Posterior cingulate gyrus (tissue), 11 donors: ENCODE data around the gene ZNF497.
"Not testable (repeated sequence)": the region's sequence is repeated elsewhere in the genome, so short reads cannot be mapped to it uniquely, and the experiment has no call there.

Source experiments
- DNase-seq, 10 donors: peaks; one replicate each; pipeline versions ENCODE4 v3.0.0 to v3.0.0-alpha.2; 2020 to 2021; ENCODE audit warnings: mixed read lengths in 3 of 10
- intact Hi-C: fragments of 100-400 bp; cut with DNase I; formaldehyde crosslinking; loops from one replicate; pipeline ENCODE4 v1.15.1; 2023

Gene ZNF497

GRCh38 chr19:58395220-58395978 is 32.8 kb upstream of the ZNF497 start, which contains the start of gene RNF225:
Gene RNF225, plus strand, starts transcription at chr19:58395656. Its CDS starts 434 bp downstream, at chr19:58396090.
- peak in 3 of 10 donors; percentile 69 to 70 (median 70) for DNase-seq
- intact Hi-C loops = no loop called here

- DNase-seq = peak in 2 of 10 donors; percentile 51 to 56
- intact Hi-C loops = no loop called here
Measured at GRCh38 chr19:58394821-58395219, 32.3 kb upstream of the ZNF497 start.

DNA sequence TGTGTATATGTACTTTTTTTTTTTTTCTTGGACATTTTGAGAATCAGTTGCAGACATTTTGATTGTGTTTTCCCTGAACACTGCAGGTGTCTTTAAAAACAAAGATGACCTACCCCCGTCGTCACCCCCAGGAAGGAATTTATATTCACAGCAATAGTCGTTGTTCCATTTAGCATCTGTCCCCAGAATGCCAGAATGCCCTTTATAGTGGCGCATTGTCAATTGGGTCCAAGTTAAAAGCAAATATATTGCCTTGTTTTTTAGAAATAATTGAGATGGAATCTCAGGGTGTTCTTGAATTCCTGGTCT is 31.1 kb upstream of the ZNF497 start:
- DNase-seq = no peak
- intact Hi-C loops = no loop called here

DNA sequence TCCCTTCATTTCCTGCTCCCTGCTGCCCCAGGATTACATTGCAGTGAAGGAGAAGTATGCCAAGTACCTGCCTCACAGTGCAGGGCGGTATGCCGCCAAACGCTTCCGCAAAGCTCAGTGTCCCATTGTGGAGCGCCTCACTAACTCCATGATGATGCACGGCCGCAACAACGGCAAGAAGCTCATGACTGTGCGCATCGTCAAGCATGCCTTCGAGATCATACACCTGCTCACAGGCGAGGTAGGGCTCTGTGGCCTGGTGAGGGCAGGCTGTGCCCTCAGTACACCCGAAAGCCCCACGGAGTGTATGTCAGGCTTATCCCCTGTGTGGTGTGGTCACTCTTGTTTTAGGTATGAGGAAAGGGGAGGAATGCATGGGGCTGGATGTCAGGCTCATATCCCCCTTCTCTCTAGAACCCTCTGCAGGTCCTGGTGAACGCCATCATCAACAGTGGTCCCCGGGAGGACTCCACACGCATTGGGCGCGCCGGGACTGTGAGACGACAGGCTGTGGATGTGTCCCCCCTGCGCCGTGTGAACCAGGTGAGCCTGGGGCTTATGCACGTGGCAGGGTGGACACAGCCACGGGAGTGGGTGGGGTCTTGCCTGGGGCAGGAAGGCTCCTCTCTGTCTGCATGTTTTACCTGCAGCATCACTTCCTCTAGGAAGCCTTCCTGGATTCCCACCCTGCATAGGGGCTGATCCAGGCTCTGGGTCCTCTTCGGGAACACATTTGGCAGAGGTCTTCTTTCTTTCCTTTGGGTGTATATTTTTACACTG is 30.6 kb upstream of the ZNF497 start:
- intact Hi-C loops = no loop called here
- peak in 3 of 10 donors; percentile 40 to 73 (median 40) for DNase-seq

DNA sequence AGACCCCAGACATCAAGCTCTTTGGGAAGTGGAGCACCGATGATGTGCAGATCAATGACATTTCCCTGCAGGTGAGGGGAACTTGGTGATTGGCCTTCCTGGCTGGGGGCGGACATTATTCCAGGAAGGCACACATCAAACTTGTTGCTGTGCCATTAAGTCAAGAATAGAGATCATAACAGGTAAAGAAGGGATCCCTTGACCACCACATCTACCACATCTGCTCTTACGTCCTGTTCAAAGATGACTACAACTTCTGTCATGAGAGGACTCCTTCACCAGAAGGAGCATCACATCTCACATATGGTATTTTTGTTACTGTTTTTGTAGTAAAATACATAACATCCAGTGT is 25.6 kb upstream of the ZNF497 start:
- intact Hi-C loops = no loop called here
- peak in 1 of 10 donors; percentile 42 for DNase-seq

DNA sequence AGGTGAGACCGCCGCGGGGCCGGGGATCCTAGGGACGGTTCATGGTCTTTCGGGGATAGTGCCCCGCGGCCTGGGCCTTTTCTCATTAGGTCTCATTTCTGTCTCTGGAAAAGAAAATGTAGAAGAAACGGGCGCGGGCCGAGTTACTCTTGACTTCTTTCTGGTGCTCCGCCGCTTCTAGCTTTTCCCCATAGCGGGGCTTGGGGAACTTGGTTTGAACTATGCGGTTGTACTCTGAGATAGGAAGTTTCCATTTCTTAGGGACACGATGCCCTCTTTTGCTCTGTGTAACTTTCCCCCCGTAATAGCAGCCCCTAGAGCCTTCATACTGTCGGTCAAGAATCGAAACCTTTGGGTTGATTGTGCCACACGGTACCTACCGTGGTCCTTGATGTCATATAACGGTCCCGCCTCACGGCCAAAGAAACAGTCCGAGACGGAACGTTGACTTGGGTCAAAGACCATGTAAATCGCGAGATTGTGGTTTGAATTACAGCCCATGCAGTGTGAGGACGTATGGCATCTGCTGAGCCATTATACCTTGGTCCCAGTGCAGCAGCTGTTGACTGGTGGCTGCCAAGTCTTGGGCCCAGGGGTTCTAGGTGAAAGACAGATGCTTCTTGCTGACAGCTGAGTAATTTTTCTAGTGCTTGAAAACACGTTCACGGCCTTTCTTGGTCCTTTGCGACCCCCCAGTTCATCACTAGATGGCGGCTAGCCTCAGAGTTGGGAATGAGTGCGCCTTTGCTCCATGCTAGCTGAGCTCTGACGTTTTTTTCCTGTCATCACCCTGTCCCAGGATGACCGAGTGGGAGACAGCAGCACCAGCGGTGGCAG is 25.0 kb upstream of the ZNF497 start:
- peak in 2 of 10 donors; percentile 28 to 62 for DNase-seq
- intact Hi-C loops = no loop called here

GRCh38 chr19:58386576-58387337 is 24.2 kb upstream of the ZNF497 start, which contains the start of gene RPS5:
Gene RPS5, plus strand, starts transcription at chr19:58387269. Its CDS starts 869 bp downstream, at chr19:58388138.
- intact Hi-C loops = no loop called here
- DNase-seq = peak; percentile 94 to 99 (median 96)

DNA sequence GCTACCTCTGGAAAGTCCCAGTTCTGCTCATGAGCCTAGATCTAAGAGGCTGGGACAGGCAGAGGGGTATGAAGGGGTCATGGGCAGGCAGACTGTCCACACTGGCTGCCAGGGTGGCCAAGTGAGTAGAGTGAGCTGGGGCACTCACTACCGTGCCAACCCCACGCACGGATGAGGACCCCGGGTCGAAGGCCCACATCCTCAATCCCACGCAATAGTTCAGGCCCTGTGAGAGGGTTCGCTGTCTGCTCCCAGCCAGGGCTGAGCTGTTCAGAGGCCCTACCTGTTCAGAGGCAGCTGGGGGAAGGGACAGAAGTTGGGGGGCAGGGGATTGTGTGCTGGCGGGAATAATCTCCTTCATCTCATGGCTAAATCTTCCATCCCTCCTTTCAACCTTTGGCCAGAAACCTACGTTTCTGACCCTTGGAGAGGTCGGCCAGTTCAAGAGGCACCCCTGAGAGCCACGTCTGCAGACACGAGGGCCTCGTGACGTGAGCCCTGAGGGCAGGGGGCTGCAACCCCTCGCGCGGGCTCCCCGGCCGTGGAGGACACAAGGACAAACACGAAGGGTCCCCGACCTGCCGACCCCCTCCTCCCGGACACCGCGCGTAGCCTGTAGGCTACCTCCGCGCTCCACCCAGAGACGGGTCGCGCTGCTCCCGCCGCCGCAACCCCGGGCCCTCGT is 23.5 kb upstream of the ZNF497 start:
- intact Hi-C loops = no loop called here
- DNase-seq = peak in 2 of 10 donors; percentile 59 to 83

GRCh38 chr19:58385313-58385890 is 22.9 kb upstream of the ZNF497 start:
- peak in 3 of 10 donors; percentile 56 to 72 (median 70) for DNase-seq
- intact Hi-C loops = no loop called here

DNA sequence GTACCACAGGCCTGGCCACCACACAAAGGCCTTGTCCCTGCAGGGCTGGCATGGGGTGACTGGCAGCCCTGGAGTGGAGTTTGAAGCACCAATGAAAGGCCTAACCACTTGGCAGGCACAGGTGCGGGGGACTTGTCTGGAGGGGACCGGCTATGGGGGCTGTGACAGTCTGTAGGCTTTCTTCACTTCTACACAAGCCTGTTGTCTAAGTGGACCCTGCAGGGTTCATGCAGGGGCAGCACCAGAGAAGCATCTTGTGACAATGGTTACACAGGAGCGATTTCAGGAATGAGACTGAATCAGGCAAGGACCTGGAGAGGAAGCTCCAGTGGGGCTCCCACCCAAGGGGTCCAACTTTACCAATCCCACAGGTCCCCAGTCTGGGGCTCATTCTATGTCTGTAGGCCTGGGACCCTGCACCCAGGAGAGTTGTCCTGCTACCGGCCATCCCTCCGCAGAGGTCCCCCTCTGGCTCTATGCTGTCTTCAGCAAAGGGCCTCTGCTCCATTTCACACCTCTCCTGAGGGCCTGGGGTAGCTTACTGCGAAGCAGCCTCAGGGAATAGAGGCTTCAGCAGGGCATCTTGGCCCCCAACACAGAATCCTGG is 20.5 kb upstream of the ZNF497 start:
- intact Hi-C loops = no loop called here
- peak in 1 of 10 donors; percentile 46 for DNase-seq

DNA sequence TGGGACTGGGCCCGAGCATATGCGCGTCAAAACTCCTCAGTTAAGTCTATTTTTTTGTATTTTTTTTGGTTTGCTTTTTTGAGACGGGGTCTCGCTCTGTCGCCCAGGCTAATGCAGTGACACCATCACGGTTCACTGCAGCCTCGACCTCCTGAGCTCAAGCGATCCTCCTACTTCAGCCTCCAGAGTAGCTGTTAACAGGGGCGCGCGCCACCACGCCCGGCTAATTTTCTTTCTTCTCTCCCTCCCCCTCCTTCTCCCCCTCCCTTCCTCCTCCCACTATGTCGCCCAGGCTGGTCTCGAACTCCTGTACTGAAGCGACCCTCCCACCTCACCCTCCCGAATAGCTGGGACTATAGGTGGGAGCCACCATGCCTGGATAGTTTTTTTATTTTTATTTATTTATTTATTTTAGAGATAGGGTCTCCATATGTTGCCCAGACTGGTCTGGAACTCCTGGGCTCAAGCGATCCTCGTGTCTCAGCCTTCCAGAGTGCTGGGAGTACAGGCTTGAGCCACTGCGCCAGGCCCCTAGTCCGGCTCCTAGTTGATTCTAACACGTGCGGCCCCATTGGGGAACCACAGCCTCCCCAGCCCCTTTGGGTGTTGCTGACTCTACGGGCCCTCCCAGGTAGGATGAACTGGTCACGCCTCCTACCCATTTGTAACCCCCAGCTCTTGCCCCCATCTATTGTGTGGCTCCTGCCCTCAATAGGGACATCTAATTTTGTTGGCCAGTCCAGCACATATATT is 19.1 kb upstream of the ZNF497 start:
- intact Hi-C loops = loop anchor here (2.0 kb wide), 1 partner anchor 19 kb away; the partner anchor contains the start of gene ZNF497
- peak in 2 of 10 donors; percentile 62 to 80 for DNase-seq

GRCh38 chr19:58380662-58381459 is 18.3 kb upstream of the ZNF497 start, which contains the start of gene ZNF837:
Gene ZNF837, minus strand, starts transcription at chr19:58381030. Its CDS starts 11,698 bp downstream, at chr19:58369332.
- intact Hi-C loops = loop anchor here (1.0 to 2.0 kb wide), 2 partner anchors 18 to 54 kb away; partner anchors contain the start of gene ZNF497

GRCh38 chr19:58380037-58380661 is 17.6 kb upstream of the ZNF497 start:
- intact Hi-C loops = loop anchor here (1.0 to 2.0 kb wide), 2 partner anchors 17 to 53 kb away; partner anchors contain the start of gene ZNF497

More at GRCh38 chr19:58380662-58381459, 18.3 kb upstream of the ZNF497 start, which contains the start of gene ZNF837:
- DNase-seq = peak; percentile 96 to 100 (median 98)

GRCh38 chr19:58379246-58379645 is 16.7 kb upstream of the ZNF497 start:
- DNase-seq = no peak
- intact Hi-C loops = no loop called here

More at GRCh38 chr19:58380037-58380661, 17.6 kb upstream of the ZNF497 start:
- DNase-seq = peak in 1 of 10 donors; percentile 80

GRCh38 chr19:58376724-58377123 is 14.2 kb upstream of the ZNF497 start:
- intact Hi-C loops, DNase-seq: not testable (repeated sequence)

- DNase-seq = no peak
- intact Hi-C loops = no loop called here
Measured at GRCh38 chr19:58374200-58374599, 11.6 kb upstream of the ZNF497 start.
